Measurements from ENCODE around the gene SUPT4H1. TPM values are rescaled to one million over a fixed set of nuclear protein-coding genes. Genes with fewer than 3 reads are reported as not detected.
A peak's percentile ranks its signal among the peaks of the same experiment; 100 is the strongest.

SUPT4H1 gene
- total and polyA plus RNA-seq, 9 of the 15 experiments (the other 6 are each of a cell fraction or from before 2014, with no cell fraction given), result 62.1 to 320 (median 117) TPM

- TF ChIP-seq ZNF133 (CRISPR knock-in tag; IDR thresholded peaks at IDR 0.05) (no peak), ZNF507 (tag; conservative IDR thresholded peaks at IDR 0.05) (no peak), XRCC4 (IDR thresholded peaks at IDR 0.05; ENCODE audit: extremely low read depth, insufficient read depth, insufficient read length) (no peak), ILF3 (IDR thresholded peaks at IDR 0.05; ENCODE audit: borderline replicate concordance) (no peak), NCOA1 (IDR thresholded peaks at IDR 0.05; ENCODE audit: low read depth) (no peak; the same call in 1 of the 2 replicates), SAP30 (IDR thresholded peaks at IDR 0.05; ENCODE audit: borderline replicate concordance, insufficient read depth, low read depth, low read length, poor library complexity, severe bottlenecking) (peak; percentile 46), ZBTB8A (IDR thresholded peaks at IDR 0.05; ENCODE audit: partially characterized antibody) (no peak), ZNF23 (CRISPR knock-in tag; IDR thresholded peaks at IDR 0.05) (no peak), NONO (IDR thresholded peaks at IDR 0.05; ENCODE audit: low read depth in 2 of 2, low read length in 1 of 2) (peak in 1 of 2 experiments; percentile 97; a peak in 2 of 4 replicates), POLR2AphosphoS5 (IDR thresholded peaks at IDR 0.05; ENCODE audit: control insufficient read depth, insufficient read depth, low read depth, low read length) (peak; percentile 81), PTTG1 (tag; IDR thresholded peaks at IDR 0.05; ENCODE audit: low read depth) (no peak), MAZ (CRISPR knock-in tag; conservative IDR thresholded peaks at IDR 0.05 in 1 of 2, IDR thresholded peaks at IDR 0.05 in 1 of 2) (peak; percentile 76 to 92), RBM34 (IDR thresholded peaks at IDR 0.05; ENCODE audit: borderline replicate concordance, insufficient read depth, low read length) (no peak), POLR3A (IDR thresholded peaks at IDR 0.05; ENCODE audit: borderline replicate concordance, extremely low read depth, insufficient read depth, insufficient read length) (no peak), KLF16 (IDR thresholded peaks at IDR 0.05) (no peak), SPI1 (IDR thresholded peaks at IDR 0.05; ENCODE audit: borderline replicate concordance, low read depth, low read length) (peak; percentile 91), ZNF764 (CRISPR knock-in tag; IDR thresholded peaks at IDR 0.05; ENCODE audit: low read depth) (no peak), ZC3H4 (CRISPR knock-in tag; IDR thresholded peaks at IDR 0.05; ENCODE audit: borderline replicate concordance) (peak; percentile 22; the same call in 1 of the 2 replicates)
- TF ChIP-seq, protein P1, sequence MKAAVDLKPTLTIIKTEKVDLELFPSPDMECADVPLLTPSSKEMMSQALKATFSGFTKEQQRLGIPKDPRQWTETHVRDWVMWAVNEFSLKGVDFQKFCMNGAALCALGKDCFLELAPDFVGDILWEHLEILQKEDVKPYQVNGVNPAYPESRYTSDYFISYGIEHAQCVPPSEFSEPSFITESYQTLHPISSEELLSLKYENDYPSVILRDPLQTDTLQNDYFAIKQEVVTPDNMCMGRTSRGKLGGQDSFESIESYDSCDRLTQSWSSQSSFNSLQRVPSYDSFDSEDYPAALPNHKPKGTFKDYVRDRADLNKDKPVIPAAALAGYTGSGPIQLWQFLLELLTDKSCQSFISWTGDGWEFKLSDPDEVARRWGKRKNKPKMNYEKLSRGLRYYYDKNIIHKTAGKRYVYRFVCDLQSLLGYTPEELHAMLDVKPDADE (conservative IDR thresholded peaks at IDR 0.05; ENCODE audit: control insufficient read depth, low read depth, low read length), result peak; percentile 88
- TF ChIP-seq, protein P2, sequence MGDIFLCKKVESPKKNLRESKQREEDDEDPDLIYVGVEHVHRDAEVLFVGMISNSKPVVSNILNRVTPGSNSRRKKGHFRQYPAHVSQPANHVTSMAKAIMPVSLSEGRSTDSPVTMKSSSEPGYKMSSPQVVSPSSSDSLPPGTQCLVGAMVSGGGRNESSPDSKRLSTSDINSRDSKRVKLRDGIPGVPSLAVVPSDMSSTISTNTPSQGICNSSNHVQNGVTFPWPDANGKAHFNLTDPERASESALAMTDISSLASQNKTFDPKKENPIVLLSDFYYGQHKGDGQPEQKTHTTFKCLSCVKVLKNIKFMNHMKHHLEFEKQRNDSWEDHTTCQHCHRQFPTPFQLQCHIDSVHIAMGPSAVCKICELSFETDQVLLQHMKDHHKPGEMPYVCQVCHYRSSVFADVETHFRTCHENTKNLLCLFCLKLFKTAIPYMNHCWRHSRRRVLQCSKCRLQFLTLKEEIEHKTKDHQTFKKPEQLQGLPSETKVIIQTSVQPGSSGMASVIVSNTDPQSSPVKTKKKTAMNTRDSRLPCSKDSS (IDR thresholded peaks at IDR 0.05; ENCODE audit: low read depth, partially characterized antibody), result no peak
- TF ChIP-seq, protein P3, sequence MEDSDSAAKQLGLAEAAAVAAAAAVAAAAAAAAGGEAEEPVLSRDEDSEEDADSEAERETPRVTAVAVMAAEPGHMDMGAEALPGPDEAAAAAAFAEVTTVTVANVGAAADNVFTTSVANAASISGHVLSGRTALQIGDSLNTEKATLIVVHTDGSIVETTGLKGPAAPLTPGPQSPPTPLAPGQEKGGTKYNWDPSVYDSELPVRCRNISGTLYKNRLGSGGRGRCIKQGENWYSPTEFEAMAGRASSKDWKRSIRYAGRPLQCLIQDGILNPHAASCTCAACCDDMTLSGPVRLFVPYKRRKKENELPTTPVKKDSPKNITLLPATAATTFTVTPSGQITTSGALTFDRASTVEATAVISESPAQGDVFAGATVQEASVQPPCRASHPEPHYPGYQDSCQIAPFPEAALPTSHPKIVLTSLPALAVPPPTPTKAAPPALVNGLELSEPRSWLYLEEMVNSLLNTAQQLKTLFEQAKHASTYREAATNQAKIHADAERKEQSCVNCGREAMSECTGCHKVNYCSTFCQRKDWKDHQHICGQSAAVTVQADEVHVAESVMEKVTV (CRISPR knock-in tag; IDR thresholded peaks at IDR 0.05), result no peak
Observed at GRCh38 chr17:58351831-58352595, at the start of gene SUPT4H1 (continued).
